Amygdala (tissue), 56 donors: ENCODE data around the gene HPSE2.

Experiments used
- DNase-seq, 56 donors: peaks; one replicate each; lab custom pipeline; 2025; lab: John Stamatoyannopoulos, UW

The HPSE2 gene

DNA sequence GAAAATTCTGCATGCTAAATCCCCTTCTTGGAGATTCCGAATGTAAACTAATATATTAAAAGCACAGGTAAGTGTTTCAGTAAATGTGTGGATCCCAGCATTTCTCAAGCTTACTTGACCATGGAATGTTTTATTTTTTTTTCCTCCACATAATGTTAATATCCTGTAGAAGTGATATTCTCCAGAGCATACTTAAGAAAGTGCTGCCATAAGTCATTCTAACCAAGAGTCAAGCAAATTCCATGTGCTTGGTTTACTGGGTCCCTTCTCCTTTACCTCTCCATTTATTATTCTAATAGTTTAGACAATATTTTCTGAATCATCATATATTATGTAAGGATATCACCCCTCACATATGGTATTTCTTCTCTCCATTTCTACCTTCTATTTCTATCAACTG, 522.1 kb downstream of the HPSE2 start:
- no peak for DNase-seq

DNA sequence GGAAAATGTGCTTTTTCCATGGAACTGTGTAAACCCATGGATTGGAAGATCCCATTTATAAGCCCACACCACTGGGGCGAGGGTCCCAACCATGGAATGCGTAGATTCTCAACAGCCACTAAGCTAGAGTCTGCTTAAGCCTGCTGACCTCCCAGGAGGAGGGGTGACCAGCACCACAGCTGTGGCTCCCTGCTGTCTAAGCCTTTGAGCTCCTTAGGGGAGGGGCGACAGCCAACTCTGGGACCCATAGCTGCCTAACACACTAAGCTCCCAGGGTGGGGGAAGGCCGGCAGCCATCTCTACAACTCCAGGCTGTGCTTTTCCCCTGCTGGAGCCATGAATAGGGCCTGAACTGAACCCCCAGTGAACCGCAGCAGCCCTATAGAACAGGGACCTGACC, 539.1 kb downstream of the HPSE2 start:
- no peak for DNase-seq

DNA sequence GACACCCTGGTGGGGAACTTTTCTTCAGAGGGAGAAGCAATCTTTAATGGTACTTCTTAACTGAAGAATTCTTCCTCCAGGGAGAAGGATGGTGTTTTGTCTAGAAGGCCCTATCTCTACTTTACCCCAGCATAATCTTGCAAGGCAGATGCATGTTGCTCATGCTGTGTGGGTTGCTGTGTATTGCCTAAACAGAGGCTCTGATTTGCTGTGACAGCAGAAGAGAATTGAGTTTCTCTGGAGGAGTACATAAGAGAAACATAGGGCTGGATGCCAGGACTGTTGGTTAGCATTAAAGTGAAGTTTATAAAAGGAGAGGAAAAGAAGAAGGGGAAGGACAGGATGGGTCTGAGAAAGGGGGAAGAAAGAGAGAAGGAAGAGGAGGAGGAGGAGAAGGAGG, 540.8 kb downstream of the HPSE2 start:
- DNase-seq, result peak in 8 of 56 donors; percentile 1 to 12 (median 2)

DNA sequence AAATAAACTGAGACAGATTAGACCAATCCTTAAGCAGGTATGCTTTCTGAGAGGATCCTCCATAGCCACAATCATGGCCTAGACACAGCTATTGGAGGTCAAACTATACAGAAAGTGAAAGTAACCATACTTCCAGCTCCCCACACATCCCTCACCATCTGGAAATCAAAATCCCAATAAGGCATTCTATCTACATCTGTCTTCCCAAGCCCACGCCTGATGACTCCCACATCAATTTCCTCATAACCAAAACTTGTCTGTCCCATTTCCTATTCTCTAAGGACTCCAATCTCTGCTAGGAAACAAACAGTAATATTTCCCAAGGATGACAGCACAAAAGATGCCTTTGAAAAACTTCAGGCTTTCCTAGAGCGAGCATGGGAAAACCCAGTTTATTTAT, 541.6 kb downstream of the HPSE2 start:
- no peak for DNase-seq

DNA sequence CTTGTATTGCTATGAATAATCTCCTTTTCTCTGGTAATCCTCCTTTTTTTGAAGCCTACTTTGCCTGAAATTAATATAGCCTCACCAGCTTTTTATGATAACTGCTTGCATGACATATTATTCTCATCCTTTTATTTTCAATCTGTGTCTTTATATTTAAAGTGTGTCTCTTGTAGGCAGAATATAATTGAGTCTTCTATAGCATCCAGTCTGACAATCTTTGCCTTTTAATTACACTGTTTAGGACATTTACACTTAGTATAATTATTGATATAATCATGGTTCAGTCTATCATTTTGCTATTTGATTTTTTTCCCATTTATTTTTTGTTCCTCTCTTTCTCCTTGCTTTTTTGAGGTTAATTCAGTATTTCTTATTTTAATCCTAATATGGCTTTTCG, 548.0 kb downstream of the HPSE2 start:
- no peak for DNase-seq

DNA sequence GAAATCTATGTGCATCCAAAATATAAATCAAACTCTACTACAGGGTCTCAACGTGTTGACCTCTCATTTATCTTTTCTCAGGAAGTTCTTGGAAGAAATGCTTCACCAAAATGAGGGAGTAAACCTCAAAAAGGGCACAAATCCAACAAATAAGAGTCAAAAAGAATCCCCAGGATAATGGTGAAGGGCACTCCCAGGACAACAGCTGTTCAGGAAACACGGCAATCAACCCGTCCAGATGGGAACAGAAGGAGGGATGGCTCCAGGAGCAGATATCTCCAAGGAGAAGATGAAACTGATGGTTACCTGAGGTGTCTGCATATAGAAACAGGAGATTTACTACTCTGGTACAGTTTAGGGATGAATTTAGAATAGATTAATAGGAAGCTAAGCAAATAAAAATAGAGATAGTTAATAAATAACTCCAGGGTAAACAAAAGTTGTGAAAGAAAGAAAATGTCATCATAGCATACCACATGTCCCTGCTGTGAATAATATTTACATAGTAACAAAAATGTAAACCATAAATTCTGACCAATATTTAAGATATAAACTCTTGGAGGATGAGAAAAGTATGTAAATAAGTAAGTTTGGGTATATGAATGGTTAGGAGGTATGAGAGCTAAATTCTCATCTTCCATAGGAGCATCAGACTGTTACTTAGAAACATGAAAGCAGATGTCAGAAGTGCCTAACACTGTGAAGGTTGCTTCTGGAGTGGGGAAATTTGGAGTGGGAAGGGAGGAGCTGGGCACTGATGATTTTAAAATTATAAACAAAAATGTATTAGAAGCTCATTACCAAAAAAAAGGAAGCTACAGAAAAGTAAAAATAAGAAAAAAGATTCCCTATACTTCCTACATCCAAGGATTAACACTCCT, 551.4 kb downstream of the HPSE2 start:
- no peak for DNase-seq

DNA sequence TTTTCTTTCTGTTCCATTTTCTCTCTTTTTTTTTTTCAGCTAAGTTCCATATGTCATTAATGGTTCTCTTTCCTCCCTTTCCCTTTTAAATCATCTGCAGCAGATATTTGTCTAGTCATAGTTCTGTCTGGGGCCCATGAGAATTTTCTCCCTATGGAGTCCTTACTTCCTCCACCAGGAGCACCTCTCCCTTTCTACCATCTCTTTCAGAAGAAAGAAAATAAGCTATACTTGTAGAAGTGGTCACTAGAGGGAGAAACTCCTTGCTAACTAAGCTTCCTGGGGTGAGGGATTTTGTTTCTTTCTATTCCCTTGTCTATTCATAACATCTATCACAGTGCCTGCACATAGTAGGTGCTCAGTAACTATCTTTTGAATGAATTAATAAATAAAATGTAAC, 558.8 kb downstream of the HPSE2 start:
- no peak for DNase-seq

DNA sequence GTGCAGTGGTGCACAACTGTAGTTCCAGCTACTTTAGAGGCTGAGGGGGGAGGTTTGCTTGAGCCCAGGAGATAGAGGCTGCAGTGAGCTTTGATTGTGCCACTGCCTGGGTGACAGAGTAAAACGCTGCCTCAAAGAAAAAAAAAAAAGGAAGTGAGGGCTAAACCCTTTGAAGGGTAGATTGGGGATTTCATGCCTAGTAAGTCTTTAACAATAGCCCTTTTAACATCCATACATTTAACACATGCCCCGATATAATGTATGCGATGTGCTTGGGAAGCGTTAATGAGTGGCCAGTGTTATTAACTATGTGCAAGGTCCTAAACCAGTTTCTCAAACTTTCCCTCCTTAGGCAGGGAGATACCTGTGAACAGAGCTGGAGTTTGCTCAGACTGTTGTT, 559.8 kb downstream of the HPSE2 start:
- no peak for DNase-seq

DNA sequence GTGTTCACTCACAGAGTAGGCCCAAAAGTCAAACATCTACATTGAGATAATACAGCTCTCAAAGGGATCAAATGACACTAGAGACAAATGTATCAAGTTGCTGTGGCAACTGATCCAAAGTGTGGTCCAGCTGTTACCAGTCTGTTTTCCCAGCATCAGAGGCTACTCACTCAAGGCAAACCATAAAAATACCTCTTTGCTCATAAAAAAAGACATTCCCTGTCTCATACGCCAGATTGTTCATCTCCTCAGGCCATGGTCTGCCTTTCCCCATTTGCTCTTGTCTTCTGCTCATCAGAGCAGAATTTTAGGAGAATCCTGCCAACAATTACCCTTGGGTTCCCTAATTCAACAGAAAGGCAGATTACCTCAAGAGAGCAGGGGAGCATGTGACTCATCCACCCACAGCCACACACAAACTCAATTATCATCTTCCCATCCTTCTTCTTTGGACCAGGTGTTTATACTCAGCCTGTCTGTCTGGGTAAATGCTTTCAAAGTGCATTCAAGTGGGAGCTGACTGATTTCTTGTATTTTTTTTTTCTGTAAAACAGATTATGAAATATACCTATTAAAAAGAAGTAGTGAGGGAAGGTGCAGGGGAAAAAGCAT, 562.4 kb downstream of the HPSE2 start:
- no peak for DNase-seq

DNA sequence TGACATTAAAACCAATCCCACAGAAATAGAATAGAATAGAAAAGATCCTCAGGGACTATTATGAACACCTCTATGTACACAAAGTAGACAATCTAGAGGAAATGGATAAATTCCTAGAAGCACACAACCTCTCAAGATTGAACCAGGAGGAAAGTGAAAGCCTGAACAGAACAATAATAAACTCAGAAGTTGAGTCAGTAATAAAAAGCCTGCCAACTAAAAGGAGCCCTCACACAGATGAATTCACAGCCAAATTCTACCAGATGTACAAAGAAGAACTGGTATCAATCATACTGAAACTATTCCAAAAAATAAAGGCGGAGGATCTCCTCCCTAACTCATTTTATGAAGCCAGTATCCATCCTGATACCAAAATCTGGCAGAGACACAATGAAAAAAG, 568.6 kb downstream of the HPSE2 start:
- no peak for DNase-seq

DNA sequence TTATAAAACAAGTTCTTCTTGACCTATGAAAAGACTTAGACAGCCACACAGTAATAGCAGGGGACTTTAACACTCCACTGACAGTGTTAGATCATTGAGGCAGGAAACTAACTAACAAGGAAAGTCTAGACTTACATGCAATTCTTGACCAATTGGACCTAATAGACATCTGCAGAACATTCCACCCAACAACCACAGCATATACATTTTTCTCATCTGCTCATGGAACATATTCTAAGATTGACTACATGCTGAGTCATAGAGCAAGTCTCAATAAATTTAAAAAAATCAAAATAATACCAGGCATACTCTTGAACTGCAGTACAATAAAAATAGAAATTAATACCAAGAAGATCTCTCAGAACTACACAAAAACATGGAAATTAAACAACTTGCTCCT, 569.4 kb downstream of the HPSE2 start:
- DNase-seq, result no peak

DNA sequence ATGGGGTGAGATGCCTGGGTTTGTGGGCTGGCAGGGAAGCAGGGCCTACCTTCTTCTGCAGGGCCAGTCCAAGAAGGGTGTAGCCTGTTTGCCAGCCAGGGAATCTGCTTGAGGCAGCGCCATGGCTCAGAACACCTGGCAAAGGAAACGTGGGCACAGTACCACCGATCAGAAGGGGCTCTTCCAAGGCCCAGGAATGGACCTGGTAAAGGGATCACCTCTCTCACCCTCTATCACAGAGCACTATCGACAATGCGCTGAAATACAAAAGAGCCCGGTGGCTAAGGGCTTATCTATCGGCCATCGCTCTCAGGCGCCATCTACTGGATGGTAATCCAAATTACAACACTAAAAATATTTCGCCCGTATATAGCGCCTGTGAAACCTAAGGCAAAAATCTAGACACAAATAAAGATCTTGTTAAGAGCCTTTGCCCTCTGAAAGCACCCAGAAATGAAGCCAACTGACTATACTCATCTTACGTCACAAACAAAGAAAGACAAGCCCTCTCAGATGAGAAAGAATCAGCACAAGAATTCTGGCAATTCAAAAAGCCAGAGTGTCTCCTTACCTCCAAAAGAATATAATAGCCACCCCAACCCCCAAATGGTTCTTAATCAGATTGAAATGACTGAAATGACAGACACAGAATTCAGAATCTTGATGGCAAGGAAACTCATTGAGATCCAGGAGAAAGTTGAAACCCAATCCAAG, 571.2 kb downstream of the HPSE2 start:
- DNase-seq, result no peak

DNA sequence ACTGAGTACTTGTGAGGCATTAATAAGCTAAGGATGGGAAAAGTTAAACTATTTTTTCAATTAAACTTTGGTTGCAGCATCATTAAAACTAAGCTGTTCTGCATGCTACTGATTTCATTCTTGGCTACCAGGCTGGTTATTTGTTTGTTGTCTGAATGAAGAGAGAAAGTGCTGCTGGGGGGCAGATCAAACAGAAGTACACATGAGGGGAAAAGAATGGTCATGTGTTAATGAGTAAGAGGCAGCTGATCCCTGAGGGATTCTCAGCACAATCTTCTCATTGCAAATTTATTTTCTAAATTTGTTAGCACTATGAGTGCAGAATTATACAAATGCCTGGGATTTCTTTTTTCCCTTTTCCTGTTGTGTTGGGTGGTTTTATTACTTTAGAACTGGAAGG, 575.7 kb downstream of the HPSE2 start:
- DNase-seq, result no peak

DNA sequence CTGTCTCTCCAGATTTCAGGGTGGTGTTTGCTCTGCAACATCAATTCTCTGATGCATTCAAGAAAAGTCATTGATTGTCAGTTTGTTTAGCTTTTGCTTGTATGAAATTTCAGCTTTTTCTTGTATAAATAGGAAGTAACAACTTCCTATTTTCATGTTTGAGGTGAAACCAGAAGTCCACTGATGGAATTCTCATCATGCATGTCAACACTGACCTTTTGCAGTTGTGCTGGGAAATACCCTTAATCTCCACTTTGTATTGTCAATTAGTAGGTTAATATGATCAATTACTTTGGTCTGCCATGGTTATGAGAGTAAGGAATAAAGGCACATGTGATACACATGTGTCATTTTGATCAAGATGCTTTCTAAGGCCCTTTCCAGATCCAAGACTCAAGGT, 580.2 kb downstream of the HPSE2 start:
- DNase-seq, result no peak

DNA sequence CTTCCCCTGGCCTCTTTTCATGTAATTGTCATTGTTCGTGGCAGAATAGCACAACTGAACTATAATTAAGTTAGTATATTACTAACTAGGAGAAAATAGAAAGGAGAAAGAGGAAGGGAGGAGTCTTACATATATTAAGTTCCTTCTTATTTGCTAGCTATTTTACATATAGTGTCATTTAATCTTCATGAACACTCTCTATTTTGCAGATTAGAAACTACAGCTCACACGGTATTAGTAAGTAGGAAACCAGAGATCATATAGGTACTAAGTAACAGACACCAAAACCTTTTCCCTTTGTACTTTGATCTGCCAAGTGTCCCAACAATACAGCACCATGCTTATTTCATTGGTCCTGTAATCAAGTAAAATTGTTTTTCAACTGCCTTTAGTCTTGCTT, 586.5 kb downstream of the HPSE2 start:
- DNase-seq, result no peak

DNA sequence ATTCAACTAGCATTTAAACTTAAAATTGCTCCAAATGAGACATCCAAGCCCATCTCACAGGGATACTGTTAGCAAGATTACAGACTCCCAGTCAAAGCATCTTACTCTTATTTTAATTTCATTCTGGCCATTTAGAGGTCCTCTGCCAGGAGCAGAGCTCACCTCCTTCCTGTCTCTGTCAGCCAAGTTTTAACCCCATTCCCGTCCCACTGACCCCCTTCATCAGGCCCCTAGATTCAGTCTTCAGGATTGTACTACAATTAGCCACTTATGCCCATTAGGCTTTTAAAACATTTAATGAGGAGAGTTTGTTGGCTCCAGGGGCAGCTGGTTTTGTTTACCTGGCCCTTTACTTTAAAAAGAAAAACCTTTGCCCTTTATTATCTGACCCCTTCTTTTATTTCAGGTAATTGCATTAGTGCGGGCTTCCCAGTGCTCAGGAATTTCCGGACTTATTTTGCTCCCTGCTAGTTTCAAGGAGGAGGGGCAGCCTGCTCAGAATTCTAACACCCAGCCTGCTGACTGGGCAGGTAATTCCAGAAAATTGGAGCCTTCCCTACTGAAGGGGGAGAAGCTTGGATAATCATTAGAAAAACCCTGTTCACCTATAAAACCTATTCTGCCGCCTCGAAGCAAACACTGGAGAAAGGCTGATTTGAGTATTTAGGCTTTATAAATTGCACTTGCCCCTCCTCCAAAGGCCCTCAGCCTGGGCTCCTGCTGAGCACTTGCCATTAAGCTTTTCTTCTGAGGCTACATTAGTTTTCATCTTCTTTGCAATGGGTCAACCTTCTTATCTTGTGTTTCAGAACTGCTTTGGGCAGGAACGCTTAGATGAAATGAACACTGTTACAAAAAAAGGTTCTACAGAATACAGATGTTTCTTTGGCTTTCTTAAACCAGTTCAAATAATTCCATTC, 588.4 kb downstream of the HPSE2 start:
- no peak for DNase-seq

DNA sequence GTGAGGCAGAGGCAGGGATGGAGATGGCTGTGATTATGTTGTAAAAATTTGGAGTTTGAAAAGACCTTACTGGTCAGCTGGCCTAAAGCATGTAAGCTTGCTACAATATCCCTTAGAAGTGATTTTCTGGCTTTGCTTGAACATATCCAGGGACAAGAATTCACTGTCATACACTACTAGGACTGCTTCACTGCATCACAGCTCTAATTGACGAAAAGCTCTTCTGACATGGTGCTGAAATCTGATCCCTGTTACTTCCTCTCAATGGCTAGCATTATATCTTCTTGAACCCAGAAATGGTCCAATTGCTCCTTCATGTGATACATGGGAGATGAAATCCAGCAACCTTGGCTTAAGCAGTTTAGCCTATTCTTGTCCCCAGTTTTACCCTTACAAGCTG, 591.2 kb downstream of the HPSE2 start:
- DNase-seq, result no peak

DNA sequence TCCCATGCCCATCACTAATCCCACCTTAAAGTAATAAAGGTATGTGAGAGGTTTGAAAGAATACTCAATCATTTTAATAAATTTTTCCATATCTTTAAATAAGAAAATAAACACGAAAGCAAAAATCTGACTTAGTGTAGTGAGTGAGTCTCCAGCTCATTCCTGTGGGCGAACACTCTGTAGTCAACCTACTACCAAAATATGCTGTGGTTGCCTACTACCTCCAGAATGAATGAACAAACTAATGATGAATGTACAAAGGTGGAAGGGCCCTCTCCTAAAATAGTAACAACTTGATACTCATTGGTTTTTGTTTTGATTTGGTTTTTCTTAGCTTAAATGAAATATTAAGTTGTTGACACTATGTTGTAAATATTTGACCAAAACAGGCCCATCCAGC, 593.4 kb downstream of the HPSE2 start:
- no peak for DNase-seq

DNA sequence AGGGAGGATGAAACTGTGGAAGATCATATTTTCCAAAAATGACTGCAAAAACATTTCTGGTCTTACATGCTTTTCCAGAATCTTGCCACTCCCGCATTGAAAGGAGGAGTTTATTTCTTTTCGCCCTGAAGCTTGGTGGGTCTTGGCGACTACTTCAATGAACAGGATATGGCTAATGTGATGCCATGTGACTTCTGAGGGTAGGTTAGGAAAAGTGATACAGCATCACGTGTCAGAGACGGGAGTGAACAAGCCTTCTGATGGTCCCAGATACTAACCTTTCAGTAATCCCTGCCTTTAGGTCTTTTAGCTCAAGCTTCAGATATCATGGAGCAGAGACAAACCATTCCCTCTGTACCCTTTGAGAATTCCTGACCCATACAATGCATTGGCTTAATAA, 596.7 kb downstream of the HPSE2 start:
- DNase-seq, result no peak

DNA sequence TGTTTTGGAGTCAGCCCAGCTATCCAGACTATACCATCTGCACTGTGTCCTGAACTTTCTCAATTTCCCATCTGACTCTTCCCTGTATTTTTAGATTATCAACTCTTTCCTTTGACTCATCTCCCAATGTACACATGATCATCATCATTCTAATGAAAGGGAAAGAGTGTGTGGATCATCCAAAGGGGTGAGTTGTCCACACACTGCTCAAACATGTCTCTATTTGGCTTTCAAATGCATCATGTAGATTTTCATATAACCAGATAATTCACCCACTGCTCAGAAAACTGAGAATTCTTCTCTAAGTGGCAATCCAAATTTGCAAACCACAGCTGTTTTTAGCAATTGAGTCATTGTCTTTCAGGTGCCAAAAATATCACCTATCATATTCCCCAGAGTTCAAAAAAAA, 598.7 kb downstream of the HPSE2 start:
- DNase-seq, result no peak
